ENCODE data around the gene LMNTD2. TPM values are rescaled to one million over a fixed set of nuclear protein-coding genes. Genes with fewer than 3 reads are reported as not detected.

LMNTD2 gene
- total and polyA plus RNA-seq, 2 donors (not counting 3 experiments of a cell fraction or from before 2014, with no cell fraction given), result 2.1 to 2.6 TPM

DNA sequence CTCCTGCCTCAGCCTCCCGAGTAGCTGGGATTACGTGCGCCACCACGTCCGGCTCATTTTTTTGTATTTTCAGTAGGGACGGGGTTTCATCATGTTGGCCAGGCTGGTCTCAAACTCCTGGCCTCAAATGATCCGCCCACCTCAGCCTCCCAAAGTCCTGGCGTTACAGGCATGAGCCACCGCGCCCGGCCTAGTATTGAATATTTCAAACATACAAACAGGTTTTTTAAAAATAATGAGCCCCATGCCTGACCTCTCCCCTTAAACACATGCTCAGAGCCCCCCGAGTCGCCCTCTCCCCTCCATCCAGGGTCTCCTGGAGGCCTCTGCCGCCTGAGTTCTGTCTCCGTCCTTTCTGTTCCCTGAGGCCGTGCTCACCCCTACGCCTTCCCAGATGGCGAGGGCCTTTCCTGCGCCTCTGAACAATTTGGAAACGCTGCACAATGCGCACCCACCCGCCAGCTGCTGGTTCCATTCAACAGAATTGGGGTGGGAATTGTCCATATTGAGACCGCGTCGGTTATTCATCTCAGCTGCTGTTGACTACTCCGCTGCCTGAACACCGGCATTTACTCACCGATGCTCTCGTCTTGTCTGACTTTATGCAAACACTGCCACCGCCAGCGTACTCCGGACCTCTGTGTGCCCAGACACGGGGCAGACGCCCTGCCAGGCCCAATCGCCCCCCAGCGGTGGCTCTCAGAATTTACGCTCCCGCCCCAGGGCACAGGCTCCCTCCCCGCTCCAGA lies 39.9 kb downstream of the LMNTD2 start:
- no peak overlapping the region for H3K4me2 ChIP-seq (ENCODE audit: insufficient read depth, low read length)
- no peaks in the 10 kb centered on the region for H4K20me1 ChIP-seq (replicated peaks; ENCODE audit: control insufficient read depth, extremely low read depth, insufficient read depth, low read length)
- dilution Hi-C loops (cut with MboI; ENCODE audit: extremely low pct_ligation_motif_present, low sequenced_read_pairs), result no loop called here
- CTCF ChIA-PET, result interaction anchor here (1.2 kb wide), 1 partner anchor 81 kb away, joined by 4 read pairs; no protein-coding TSS in a partner anchor
- H3K36me3 ChIP-seq (ENCODE audit: control insufficient read depth in 2 of 2, extremely low read depth in 1 of 2, insufficient read depth in 2 of 2, low read length in 2 of 2), result no peaks in the 10 kb centered on the region
- no peaks in the 10 kb centered on the region for H3K27me3 ChIP-seq (ENCODE audit: control insufficient read depth in 2 of 2, insufficient read depth in 2 of 2, low read length in 2 of 2)
- intact Hi-C loops (cut with micrococcal nuclease), result no loop called here
- no peaks in the 10 kb centered on the region for H3K79me2 ChIP-seq (ENCODE audit: control insufficient read depth, insufficient read depth, low read length)
- FAIRE-seq (no peak), DNase-seq (ENCODE audit: low read depth, low spot score) (no peak)
- H3K27ac ChIP-seq (ENCODE audit: insufficient read depth, low read depth, low read length), result no peak overlapping the region
- TF ChIP-seq, protein P1, sequence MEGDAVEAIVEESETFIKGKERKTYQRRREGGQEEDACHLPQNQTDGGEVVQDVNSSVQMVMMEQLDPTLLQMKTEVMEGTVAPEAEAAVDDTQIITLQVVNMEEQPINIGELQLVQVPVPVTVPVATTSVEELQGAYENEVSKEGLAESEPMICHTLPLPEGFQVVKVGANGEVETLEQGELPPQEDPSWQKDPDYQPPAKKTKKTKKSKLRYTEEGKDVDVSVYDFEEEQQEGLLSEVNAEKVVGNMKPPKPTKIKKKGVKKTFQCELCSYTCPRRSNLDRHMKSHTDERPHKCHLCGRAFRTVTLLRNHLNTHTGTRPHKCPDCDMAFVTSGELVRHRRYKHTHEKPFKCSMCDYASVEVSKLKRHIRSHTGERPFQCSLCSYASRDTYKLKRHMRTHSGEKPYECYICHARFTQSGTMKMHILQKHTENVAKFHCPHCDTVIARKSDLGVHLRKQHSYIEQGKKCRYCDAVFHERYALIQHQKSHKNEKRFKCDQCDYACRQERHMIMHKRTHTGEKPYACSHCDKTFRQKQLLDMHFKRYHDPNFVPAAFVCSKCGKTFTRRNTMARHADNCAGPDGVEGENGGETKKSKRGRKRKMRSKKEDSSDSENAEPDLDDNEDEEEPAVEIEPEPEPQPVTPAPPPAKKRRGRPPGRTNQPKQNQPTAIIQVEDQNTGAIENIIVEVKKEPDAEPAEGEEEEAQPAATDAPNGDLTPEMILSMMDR (IDR thresholded peaks at IDR 0.05; ENCODE audit: extremely low read depth in 1 of 2, insufficient read depth in 1 of 2, low read depth in 1 of 2, low read length in 2 of 2), result peak; percentile 18
- TF ChIP-seq POLR2AphosphoS5 (IDR thresholded peaks at IDR 0.05; ENCODE audit: insufficient read depth, low read depth, low read length) (no peak), POLR2A (IDR thresholded peaks at IDR 0.05; ENCODE audit: low read depth, low read length) (no peak)
- peaks cover 3% of the 10 kb centered on the region for H3K4me1 ChIP-seq (ENCODE audit: control insufficient read depth, extremely low read depth, insufficient read depth, low read length)
- H3K9me1 ChIP-seq (replicated peaks; ENCODE audit: control insufficient read depth, extremely low read depth, insufficient read depth, low read length), result no peaks in the 10 kb centered on the region
- POLR2A ChIA-PET, result no interaction called here
- H3K9ac ChIP-seq (replicated peaks; ENCODE audit: extremely low read depth, insufficient read depth, low read length), result no peak overlapping the region
- H3K9me3 ChIP-seq (replicated peaks; ENCODE audit: control insufficient read depth, insufficient read depth, low read length), result no peaks in the 10 kb centered on the region
- BruUV-seq (replicated peaks), result no TSS peak
- H2AFZ ChIP-seq (ENCODE audit: low read depth, low read length), result no peak overlapping the region
- H3K4me3 ChIP-seq (replicated peaks in 1 of 3; ENCODE audit: insufficient read depth in 1 of 3, low read depth in 1 of 3, low read length in 3 of 3), result no peak overlapping the region
